AG10803 (cell line): ENCODE measurements around the gene PDLIM7.

ENCODE experiments used
- DNase-seq: peaks from one replicate; pipeline ENCODE4 v3.0.0; 2010; ENCODE audit warnings: low read depth
- H3K4me3 ChIP-seq: 2 replicates; pipeline ENCODE4 v1.5.1; 2011; ENCODE audit warnings: mild to moderate bottlenecking, low read length, control low read depth
- TF ChIP-seq, protein P1 (sequence below): conservative IDR thresholded peaks from 2 replicates; pipeline ENCODE4 v1.5.1; 2011; ENCODE audit warnings: mild to moderate bottlenecking, low read length, control low read depth, inconsistent platforms

The PDLIM7 gene

DNA sequence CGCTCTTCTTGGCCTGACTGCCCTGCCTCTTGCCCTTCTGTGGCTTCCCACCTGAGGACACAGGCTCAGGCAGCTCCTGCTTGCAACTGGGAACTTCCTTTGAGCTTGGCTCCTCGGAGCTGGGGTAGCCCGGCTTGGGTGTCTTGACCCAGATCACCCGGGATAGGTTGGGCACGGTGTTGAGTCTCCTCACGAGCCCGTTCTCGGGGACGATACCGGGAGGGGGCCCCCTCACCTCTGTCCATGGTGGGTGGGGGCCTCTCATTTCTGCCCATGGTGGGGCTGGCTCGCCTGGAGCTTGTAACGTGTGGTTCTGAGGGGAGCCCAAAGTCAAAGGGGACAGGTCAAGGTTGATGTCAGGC, 27.1 kb upstream of the PDLIM7 start:
- H3K4me3 ChIP-seq: no peak overlapping the region
- no peak for DNase-seq
- TF ChIP-seq, protein P1, sequence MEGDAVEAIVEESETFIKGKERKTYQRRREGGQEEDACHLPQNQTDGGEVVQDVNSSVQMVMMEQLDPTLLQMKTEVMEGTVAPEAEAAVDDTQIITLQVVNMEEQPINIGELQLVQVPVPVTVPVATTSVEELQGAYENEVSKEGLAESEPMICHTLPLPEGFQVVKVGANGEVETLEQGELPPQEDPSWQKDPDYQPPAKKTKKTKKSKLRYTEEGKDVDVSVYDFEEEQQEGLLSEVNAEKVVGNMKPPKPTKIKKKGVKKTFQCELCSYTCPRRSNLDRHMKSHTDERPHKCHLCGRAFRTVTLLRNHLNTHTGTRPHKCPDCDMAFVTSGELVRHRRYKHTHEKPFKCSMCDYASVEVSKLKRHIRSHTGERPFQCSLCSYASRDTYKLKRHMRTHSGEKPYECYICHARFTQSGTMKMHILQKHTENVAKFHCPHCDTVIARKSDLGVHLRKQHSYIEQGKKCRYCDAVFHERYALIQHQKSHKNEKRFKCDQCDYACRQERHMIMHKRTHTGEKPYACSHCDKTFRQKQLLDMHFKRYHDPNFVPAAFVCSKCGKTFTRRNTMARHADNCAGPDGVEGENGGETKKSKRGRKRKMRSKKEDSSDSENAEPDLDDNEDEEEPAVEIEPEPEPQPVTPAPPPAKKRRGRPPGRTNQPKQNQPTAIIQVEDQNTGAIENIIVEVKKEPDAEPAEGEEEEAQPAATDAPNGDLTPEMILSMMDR: no peak

GRCh38 chr5:177523711-177524538, 26.5 kb upstream of the PDLIM7 start:
- no peak for DNase-seq
- TF ChIP-seq, protein P1: no peak
- H3K4me3 ChIP-seq: no peak overlapping the region

DNA sequence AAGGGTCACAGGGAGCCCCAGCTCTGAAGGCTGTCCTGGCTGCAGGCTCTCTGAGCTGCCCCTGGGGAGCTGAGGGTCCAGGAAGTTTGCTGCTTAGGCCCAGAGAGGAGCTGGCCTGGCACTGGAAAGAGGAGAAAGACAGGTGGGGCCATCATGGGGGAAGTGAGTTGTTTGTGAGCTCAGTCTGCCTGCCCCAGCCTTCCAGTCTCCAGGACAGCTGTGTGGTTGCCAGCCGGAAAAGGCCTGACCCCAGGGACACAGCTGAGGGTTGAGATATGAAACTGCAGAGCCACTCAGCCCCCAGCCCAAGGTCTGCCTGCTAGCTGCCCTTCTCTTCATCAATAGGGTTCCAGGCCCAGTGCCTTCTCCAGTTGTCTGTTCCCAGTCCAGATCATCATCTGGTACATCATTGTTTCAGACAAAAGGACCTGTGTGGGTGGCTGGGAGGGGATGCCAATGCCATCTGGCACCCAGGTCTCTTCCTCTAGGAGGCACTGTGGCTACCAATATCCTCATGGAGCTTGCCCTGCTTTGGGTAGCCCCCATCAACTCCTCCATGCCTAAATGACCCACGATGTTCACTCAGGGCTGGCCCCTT, 23.6 kb upstream of the PDLIM7 start:
- DNase-seq: no peak
- no peak overlapping the region for H3K4me3 ChIP-seq
- TF ChIP-seq, protein P1: peak; percentile 15

- TF ChIP-seq, protein P1: no peak
- no peak for DNase-seq
- H3K4me3 ChIP-seq: no peak overlapping the region
Observed at GRCh38 chr5:177520271-177520670, 22.9 kb upstream of the PDLIM7 start.

DNA sequence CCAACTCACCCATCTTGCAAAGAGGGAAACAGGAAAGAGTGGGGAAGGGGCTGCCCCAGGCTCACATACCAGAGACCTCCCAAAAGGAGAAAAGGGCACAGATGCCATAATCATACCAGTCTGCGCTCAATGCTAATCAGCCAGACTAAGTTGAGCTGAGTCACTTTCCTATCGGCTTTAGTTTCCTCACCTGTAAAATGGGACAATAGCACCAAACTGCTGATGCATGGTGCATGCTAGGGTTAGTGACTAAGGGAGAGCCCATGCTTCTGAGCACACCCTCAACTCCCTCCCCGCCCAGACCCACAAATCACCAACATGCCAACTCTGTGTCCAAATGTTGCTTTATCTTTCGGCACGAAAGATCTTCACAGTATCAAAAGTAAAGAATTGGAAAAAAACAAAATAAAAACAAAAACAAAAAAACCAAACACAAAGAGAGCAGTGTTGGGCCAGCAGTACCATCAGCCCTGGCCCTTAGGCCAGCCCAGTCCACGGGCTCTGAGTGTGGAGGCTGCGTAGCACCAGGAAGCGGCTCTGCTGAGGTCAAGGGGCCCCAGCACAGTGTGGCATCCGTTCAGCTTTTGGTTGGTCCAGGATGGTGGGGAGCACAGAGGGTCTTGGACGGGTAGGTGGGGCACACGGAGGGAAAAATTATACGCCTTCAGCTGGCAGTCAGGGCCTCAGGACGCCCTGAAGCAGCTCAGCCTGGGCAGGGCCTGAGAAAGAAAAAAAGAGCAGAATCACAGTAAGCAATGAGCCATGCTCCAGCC, 22.2 kb upstream of the PDLIM7 start:
- H3K4me3 ChIP-seq: no peak overlapping the region
- DNase-seq: no peak
- TF ChIP-seq, protein P1: no peak

GRCh38 chr5:177516601-177517568, 19.5 kb upstream of the PDLIM7 start, which contains the start of gene DDX41:
DDX41 (minus strand) TSS chr5:177516961; CDS start chr5:177516945, 16 bp downstream.
- peak; percentile 99 for DNase-seq
- TF ChIP-seq, protein P1: no peak; the same call in 1 of the 2 replicates
- peak within 1 kb of the TSS; percentile 100 for H3K4me3 ChIP-seq
